Measurements from ENCODE around the gene CYP4F2.
"Not testable (repeated sequence)": the region's sequence is repeated elsewhere in the genome, so short reads cannot be mapped to it uniquely, and the experiment has no call there.

Gene CYP4F2

DNA sequence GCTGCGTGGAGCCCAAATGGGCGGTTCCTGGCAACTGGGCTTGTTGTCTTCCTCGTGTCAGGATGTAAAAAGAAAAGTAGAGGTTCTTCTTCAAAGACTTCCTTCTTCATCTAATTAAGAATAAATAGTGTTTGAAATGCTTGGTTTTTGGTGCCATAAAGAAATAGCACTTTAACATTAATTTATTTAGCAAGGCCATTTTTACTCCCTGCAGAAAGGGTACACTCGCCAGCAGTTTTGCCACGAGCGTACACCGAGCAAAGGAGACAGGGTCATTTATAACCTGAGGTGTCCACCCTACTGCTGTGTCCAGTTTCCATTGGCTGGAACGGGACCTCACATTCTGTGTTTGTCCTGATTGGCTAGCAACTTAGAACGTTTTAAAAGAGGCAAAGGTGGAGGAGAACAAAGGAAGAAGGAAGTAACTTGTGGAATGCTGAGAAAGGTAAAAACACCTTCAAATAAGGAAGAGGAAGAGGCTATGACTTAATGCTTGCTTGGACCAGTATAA, 60.6 kb downstream of the CYP4F2 start:
- H3K9me3 ChIP-seq (ENCODE audit: severe bottlenecking): no peaks in the 10 kb centered on the region

GRCh38 chr19:15836330-15837220, 61.3 kb downstream of the CYP4F2 start:
- peak overlapping the region; percentile 51 for H3K4me3 ChIP-seq (ENCODE audit: severe bottlenecking)
- H3K27ac ChIP-seq (ENCODE audit: poor library complexity, severe bottlenecking): peak overlapping the region; percentile 99
- H3K9me3 ChIP-seq (ENCODE audit: severe bottlenecking): no peaks in the 10 kb centered on the region
- no peaks in the 10 kb centered on the region for H3K27me3 ChIP-seq (ENCODE audit: insufficient read depth, poor library complexity, severe bottlenecking)
- no peak for TF ChIP-seq CTCF (IDR thresholded peaks at IDR 0.05; ENCODE audit: poor library complexity, severe bottlenecking)
- H3K4me1 ChIP-seq (ENCODE audit: insufficient read depth, poor library complexity, severe bottlenecking): peaks cover 20% of the 10 kb centered on the region
- H3K36me3 ChIP-seq (ENCODE audit: low read depth): peaks cover 35% of the 10 kb centered on the region
- peak; percentile 93 for ATAC-seq (ENCODE audit: low read depth)
- DNase-seq (ENCODE audit: low spot score): peak; percentile 98

More for the DNA sequence above, 60.6 kb downstream of the CYP4F2 start:
- Histone ChIP-seq H3K36me3 (ENCODE audit: low read depth) (peaks cover 28% of the 10 kb centered on the region), H3K4me3 (ENCODE audit: severe bottlenecking) (peak overlapping the region; percentile 51), H3K27me3 (ENCODE audit: insufficient read depth, poor library complexity, severe bottlenecking) (no peaks in the 10 kb centered on the region), H3K4me1 (ENCODE audit: insufficient read depth, poor library complexity, severe bottlenecking) (peaks cover 20% of the 10 kb centered on the region), H3K27ac (ENCODE audit: poor library complexity, severe bottlenecking) (peak overlapping the region; percentile 99)
- ATAC-seq (ENCODE audit: low read depth) (peak; percentile 26), DNase-seq (ENCODE audit: low spot score) (peak; percentile 73)
- no peak for TF ChIP-seq CTCF (IDR thresholded peaks at IDR 0.05; ENCODE audit: poor library complexity, severe bottlenecking)

DNA sequence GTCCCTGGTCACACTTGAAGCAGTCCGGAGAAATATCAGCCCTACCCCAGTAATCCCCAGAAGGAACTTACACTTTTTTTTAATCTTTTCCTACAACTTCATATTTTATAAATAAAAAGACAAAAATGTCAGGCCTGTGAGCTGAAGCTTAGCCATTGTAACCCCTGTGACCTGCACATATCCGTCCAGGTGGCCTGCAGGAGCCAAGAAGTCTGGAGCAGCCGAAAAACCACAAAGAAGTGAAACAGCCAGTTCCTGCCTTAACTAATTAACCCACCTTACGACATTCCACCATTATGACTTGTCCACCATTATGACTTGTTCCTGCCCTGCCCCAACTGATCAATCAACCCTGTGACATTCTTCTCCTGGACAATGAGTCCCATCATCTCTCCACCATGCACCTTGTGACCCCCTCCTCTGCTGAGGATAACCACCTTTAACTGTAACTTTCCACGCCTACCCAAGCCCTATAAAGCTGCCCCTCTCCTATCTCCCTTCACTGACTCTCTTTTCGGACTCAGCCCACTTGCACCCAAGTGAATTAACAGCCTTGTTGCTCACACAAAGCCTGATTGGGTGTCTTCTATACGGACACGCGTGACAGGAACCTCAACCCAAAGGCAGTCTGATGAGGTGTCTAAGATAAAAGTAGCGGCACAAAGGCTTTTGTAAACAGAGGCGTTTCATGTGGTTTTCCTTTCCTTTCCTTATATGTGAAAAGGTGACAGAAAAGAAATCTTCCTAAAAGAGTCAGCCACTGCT, 62.1 kb downstream of the CYP4F2 start:
- peak overlapping the region; percentile 51 for H3K4me3 ChIP-seq (ENCODE audit: severe bottlenecking)
- H3K27ac ChIP-seq (ENCODE audit: poor library complexity, severe bottlenecking): peak overlapping the region; percentile 99
- H3K4me1 ChIP-seq (ENCODE audit: insufficient read depth, poor library complexity, severe bottlenecking): peaks cover 20% of the 10 kb centered on the region
- DNase-seq (ENCODE audit: low spot score); H3K27me3 ChIP-seq (ENCODE audit: insufficient read depth, poor library complexity, severe bottlenecking); ATAC-seq (ENCODE audit: low read depth); H3K9me3 ChIP-seq (ENCODE audit: severe bottlenecking): not testable (repeated sequence)
- peaks cover 35% of the 10 kb centered on the region for H3K36me3 ChIP-seq (ENCODE audit: low read depth)

DNA sequence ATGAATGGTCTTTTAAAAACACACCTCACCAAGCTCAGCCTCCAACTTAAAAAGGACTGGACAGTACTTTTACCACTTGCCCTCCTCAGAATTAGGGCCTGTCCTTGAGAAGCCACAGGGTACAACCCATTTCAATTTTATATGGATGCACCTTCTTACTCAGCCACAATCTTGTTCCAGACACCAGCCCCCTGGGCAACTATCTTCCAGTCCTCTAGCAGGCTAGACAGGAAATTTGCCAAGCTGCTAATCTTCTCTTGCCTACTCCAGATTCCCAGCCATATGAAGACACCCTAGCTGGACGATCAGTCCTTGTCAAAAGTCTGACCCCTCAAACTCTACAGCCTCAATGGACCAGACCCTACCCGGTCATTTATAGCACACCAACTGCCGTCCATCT, 63.6 kb downstream of the CYP4F2 start:
- not testable (repeated sequence) for H3K27me3 ChIP-seq (ENCODE audit: insufficient read depth, poor library complexity, severe bottlenecking); H3K4me3 ChIP-seq (ENCODE audit: severe bottlenecking); DNase-seq (ENCODE audit: low spot score); H3K9me3 ChIP-seq (ENCODE audit: severe bottlenecking); ATAC-seq (ENCODE audit: low read depth)
- Histone ChIP-seq H3K4me1 (ENCODE audit: insufficient read depth, poor library complexity, severe bottlenecking) (peaks cover 20% of the 10 kb centered on the region), H3K36me3 (ENCODE audit: low read depth) (peaks cover 35% of the 10 kb centered on the region), H3K27ac (ENCODE audit: poor library complexity, severe bottlenecking) (peak overlapping the region; percentile 99)

DNA sequence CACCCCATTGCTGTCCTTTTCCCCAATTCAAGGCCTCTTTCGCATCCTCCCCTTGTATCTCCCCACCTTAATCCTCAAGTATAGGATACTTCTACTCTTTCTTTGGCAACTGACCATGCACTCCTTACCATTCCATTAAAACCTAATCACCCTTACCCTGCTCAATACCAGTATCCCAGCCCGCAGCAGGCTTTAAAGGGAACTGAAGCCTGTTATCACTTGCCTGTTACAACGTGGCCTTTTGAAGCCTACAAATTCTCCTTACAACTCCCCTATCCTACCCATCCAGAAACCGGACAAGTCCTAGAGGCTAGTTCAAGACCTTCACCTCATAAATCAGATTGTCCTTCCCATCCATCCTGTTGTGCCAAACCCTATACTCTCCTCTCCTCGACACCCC, 66.2 kb downstream of the CYP4F2 start:
- Histone ChIP-seq H3K27ac (ENCODE audit: poor library complexity, severe bottlenecking) (peak overlapping the region; percentile 99), H3K36me3 (ENCODE audit: low read depth) (peaks cover 35% of the 10 kb centered on the region), H3K27me3 (ENCODE audit: insufficient read depth, poor library complexity, severe bottlenecking) (no peaks in the 10 kb centered on the region), H3K4me1 (ENCODE audit: insufficient read depth, poor library complexity, severe bottlenecking) (peaks cover 24% of the 10 kb centered on the region), H3K9me3 (ENCODE audit: severe bottlenecking) (no peaks in the 10 kb centered on the region), H3K4me3 (ENCODE audit: severe bottlenecking) (no peak overlapping the region)
- no peak for TF ChIP-seq CTCF (IDR thresholded peaks at IDR 0.05; ENCODE audit: poor library complexity, severe bottlenecking)
- DNase-seq (ENCODE audit: low spot score): no peak
- ATAC-seq (ENCODE audit: low read depth): no peak

Measured in RWPE2 (cell line).